ENCODE results near the gene XPR1. TPM values are rescaled to one million over a fixed set of nuclear protein-coding genes. Genes with fewer than 3 reads are reported as not detected.

The XPR1 gene
- total RNA-seq, 4 donors from 2014 or later: 7.8 to 119 (median 75.3) TPM

DNA sequence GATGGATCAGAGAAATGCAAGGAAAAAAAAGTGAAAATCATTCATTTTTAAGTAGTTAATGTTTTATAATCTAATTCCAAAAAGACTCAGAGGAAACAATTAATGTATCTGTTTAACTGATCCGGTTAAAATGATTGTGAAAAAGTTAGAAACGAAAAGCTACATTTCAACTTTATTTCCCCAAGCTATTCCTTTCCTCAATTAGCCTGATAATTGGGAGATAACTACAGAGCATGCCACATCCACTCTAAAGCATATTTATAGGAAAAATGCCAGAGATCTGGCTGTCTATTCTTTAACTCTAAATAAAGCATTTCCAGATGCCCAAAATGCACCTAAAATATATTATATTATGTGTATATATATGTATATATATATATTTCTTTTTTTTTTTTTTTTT is 35.9 kb upstream of the XPR1 start:
- in situ Hi-C loops (cut with MboI; ENCODE audit: low pct_ligation_motif_present in 1 of 4, low pct_unique_long_range_greater_than_20kb in 1 of 4, low sequenced_read_pairs in 3 of 4) (no loop called here), intact Hi-C loops (cut with DNase I; ENCODE audit: low total_unique reads) (no loop called here)
- 81 to 86% methylated on average over 2 of the region's 2 CpGs for WGBS, 2 donors (ENCODE audit: low coverage in 1 of 2)

DNA sequence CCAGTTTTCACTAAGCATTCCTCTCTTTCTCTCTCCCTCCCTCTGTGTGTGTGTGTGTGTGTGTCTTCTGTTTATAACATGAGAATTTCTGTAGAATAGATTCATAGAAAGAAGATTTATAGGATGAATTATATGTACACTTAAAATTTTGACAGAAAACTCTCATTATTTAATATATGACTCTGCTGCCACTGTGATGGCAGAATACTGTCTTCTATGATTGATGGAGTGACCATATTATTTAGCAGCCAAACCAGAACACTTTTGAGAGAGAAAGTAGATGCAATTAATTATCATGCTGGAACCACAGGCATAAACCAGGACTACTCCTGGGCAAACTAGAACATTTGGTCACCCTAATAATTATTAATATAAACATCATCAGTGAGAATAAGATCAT is 34.3 kb upstream of the XPR1 start:
- Histone ChIP-seq H3K27me3 (no peaks in the 10 kb centered on the region), H3K4me1 (peaks cover 0 to 14% (median 0%) of the 10 kb centered on the region in 4 donors), H3K27ac (no peak overlapping the region), H3K4me3 (no peak overlapping the region), H3K36me3 (no peaks in the 10 kb centered on the region), H3K9me3 (no peaks in the 10 kb centered on the region)
- DNase-seq: no peak
- TF ChIP-seq POLR2A (IDR thresholded peaks at IDR 0.05) (no peak), POLR2AphosphoS5 (IDR thresholded peaks at IDR 0.05) (no peak), CTCF (IDR thresholded peaks at IDR 0.05) (no peak), EP300 (IDR thresholded peaks at IDR 0.05; ENCODE audit: low read depth) (no peak)
- intact Hi-C loops (cut with DNase I; ENCODE audit: low total_unique reads): no loop called here
- in situ Hi-C loops (cut with MboI; ENCODE audit: low pct_ligation_motif_present in 1 of 4, low pct_unique_long_range_greater_than_20kb in 1 of 4, low sequenced_read_pairs in 3 of 4): no loop called here

More for the DNA sequence above, 35.9 kb upstream of the XPR1 start:
- DNase-seq: no peak
- Histone ChIP-seq H3K36me3 (no peaks in the 10 kb centered on the region), H3K9me3 (no peaks in the 10 kb centered on the region), H3K4me3 (no peak overlapping the region), H3K27me3 (no peaks in the 10 kb centered on the region), H3K27ac (no peak overlapping the region), H3K4me1 (peaks cover 0 to 14% (median 0%) of the 10 kb centered on the region in 4 donors)
- TF ChIP-seq CTCF (IDR thresholded peaks at IDR 0.05) (no peak), POLR2A (IDR thresholded peaks at IDR 0.05) (no peak), EP300 (IDR thresholded peaks at IDR 0.05; ENCODE audit: low read depth) (no peak), POLR2AphosphoS5 (IDR thresholded peaks at IDR 0.05) (no peak)

- H3K27ac ChIP-seq: peak overlapping the region in 3 of 4 donors; percentile 3 to 51 (median 22)
- H3K27me3 ChIP-seq: no peaks in the 10 kb centered on the region
Observed at GRCh38 chr1:180598333-180598974, 33.4 kb upstream of the XPR1 start.

DNA sequence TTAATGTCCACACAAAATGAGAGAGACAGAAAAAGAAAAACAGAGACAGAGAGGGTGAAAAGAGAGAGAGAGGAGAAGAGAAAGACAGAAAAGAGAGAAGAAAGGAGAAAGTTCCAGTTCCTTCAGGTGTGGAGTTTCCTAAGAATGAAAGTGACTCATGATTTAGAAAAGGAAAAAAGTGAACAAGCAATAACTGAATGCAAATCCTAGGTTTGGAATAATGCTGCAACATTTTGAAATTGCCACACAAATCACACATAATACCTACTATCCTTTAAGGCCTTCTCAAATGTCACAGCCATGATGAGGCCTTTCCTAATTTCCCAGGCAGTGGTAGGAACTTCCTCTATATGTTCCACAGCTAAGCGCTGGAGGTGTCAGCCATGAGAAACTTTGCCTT is 31.5 kb upstream of the XPR1 start:
- DNase-seq: no peak
- no peak overlapping the region for H3K4me3 ChIP-seq
- H3K4me1 ChIP-seq: peaks cover 0 to 14% (median 0%) of the 10 kb centered on the region in 4 donors
- no peaks in the 10 kb centered on the region for H3K36me3 ChIP-seq
- intact Hi-C loops (cut with DNase I; ENCODE audit: low total_unique reads): no loop called here
- 100% methylated on average over 1 of the region's 1 CpG for WGBS, 2 donors (ENCODE audit: low coverage in 1 of 2)
- in situ Hi-C loops (cut with MboI; ENCODE audit: low pct_ligation_motif_present in 1 of 4, low pct_unique_long_range_greater_than_20kb in 1 of 4, low sequenced_read_pairs in 3 of 4): no loop called here
- no peaks in the 10 kb centered on the region for H3K27me3 ChIP-seq
- no peaks in the 10 kb centered on the region for H3K9me3 ChIP-seq
- no peak overlapping the region for H3K27ac ChIP-seq
- TF ChIP-seq EP300 (IDR thresholded peaks at IDR 0.05; ENCODE audit: low read depth) (no peak), POLR2AphosphoS5 (IDR thresholded peaks at IDR 0.05) (no peak), POLR2A (IDR thresholded peaks at IDR 0.05) (no peak), CTCF (IDR thresholded peaks at IDR 0.05) (no peak)

More at GRCh38 chr1:180598333-180598974, 33.4 kb upstream of the XPR1 start:
- DNase-seq: peak; percentile 13
- H3K9me3 ChIP-seq: no peaks in the 10 kb centered on the region
- no peaks in the 10 kb centered on the region for H3K36me3 ChIP-seq
- intact Hi-C loops (cut with DNase I; ENCODE audit: low total_unique reads) (no loop called here), in situ Hi-C loops (cut with MboI; ENCODE audit: low pct_ligation_motif_present in 1 of 4, low pct_unique_long_range_greater_than_20kb in 1 of 4, low sequenced_read_pairs in 3 of 4) (no loop called here)
- TF ChIP-seq CTCF (IDR thresholded peaks at IDR 0.05) (no peak), EP300 (IDR thresholded peaks at IDR 0.05; ENCODE audit: low read depth) (no peak), POLR2A (IDR thresholded peaks at IDR 0.05) (no peak), POLR2AphosphoS5 (IDR thresholded peaks at IDR 0.05) (no peak)
- H3K4me1 ChIP-seq: peaks cover 0 to 14% (median 0%) of the 10 kb centered on the region in 4 donors
- WGBS, 2 donors (ENCODE audit: low coverage in 1 of 2): 25 to 41% methylated on average over 4 to 6 of the region's 6 CpGs
- H3K4me3 ChIP-seq: no peak overlapping the region

All from transverse colon (tissue), 4 donors.